ENCODE results near the gene SLC4A1.

Gene SLC4A1

GRCh38 chr17:44308320-44308818 lies 40.4 kb upstream of the SLC4A1 start, which contains the start of gene RUNDC3A:
Gene RUNDC3A, plus strand, starts transcription at chr17:44308601. Its CDS starts 232 bp downstream, at chr17:44308833.
- H3K4me3 ChIP-seq (ENCODE audit: low read depth, low read length) = peak within 1 kb of the TSS; percentile 39
- DNase-seq (ENCODE audit: low read depth) = peak; percentile 35
- no peak for TF ChIP-seq CTCF (IDR thresholded peaks at IDR 0.05; ENCODE audit: low read depth, low read length, missing control alignments)
- in situ Hi-C loops (cut with HindIII; ENCODE audit: low sequenced_read_pairs) = no loop called here

- no peak for TF ChIP-seq CTCF (IDR thresholded peaks at IDR 0.05; ENCODE audit: low read depth, low read length, missing control alignments)
- in situ Hi-C loops (cut with HindIII; ENCODE audit: low sequenced_read_pairs) = no loop called here
- H3K4me3 ChIP-seq (ENCODE audit: low read depth, low read length) = no peak overlapping the region
- DNase-seq (ENCODE audit: low read depth) = no peak
Measured at GRCh38 chr17:44307387-44308186, 39.7 kb upstream of the SLC4A1 start.

GRCh38 chr17:44304651-44305050 lies 36.7 kb upstream of the SLC4A1 start:
- in situ Hi-C loops (cut with HindIII; ENCODE audit: low sequenced_read_pairs) = no loop called here
- no peak for DNase-seq (ENCODE audit: low read depth)
- no peak overlapping the region for H3K4me3 ChIP-seq (ENCODE audit: low read depth, low read length)
- no peak for TF ChIP-seq CTCF (IDR thresholded peaks at IDR 0.05; ENCODE audit: low read depth, low read length, missing control alignments)

GRCh38 chr17:44297975-44298374 lies 30.0 kb upstream of the SLC4A1 start:
- TF ChIP-seq CTCF (IDR thresholded peaks at IDR 0.05; ENCODE audit: low read depth, low read length, missing control alignments) = no peak
- no peak for DNase-seq (ENCODE audit: low read depth)
- in situ Hi-C loops (cut with HindIII; ENCODE audit: low sequenced_read_pairs) = no loop called here
- no peak overlapping the region for H3K4me3 ChIP-seq (ENCODE audit: low read depth, low read length)

- H3K4me3 ChIP-seq (ENCODE audit: low read depth, low read length) = no peak overlapping the region
- in situ Hi-C loops (cut with HindIII; ENCODE audit: low sequenced_read_pairs) = no loop called here
- no peak for DNase-seq (ENCODE audit: low read depth)
- no peak for TF ChIP-seq CTCF (IDR thresholded peaks at IDR 0.05; ENCODE audit: low read depth, low read length, missing control alignments)
Measured at GRCh38 chr17:44293509-44294226, 25.7 kb upstream of the SLC4A1 start.

- DNase-seq (ENCODE audit: low read depth) = no peak
- no peak for TF ChIP-seq CTCF (IDR thresholded peaks at IDR 0.05; ENCODE audit: low read depth, low read length, missing control alignments)
- in situ Hi-C loops (cut with HindIII; ENCODE audit: low sequenced_read_pairs) = no loop called here
- H3K4me3 ChIP-seq (ENCODE audit: low read depth, low read length) = no peak overlapping the region
Measured at GRCh38 chr17:44287651-44288050, 19.7 kb upstream of the SLC4A1 start.

All from astrocyte of the cerebellum (primary cell).